Peyer's patch (tissue), 4 donors: ENCODE data around the gene KIR3DL2. TPM values are rescaled to one million over a fixed set of nuclear protein-coding genes. Genes with fewer than 3 reads are reported as not detected.
"Not testable (repeated sequence)": the region's sequence is repeated elsewhere in the genome, so short reads cannot be mapped to it uniquely, and the experiment has no call there.

Experiments
- DNase-seq, 3 donors: peaks; one replicate each; pipeline ENCODE4 v3.0.0-alpha.2; 2017 to 2019
- H3K27ac ChIP-seq, 4 donors: fragments of 200-600 bp; sonication (generic); one replicate each; pipeline ENCODE4 v1.5.1; 2016 to 2019
- H3K27me3 ChIP-seq, 2 donors: fragments of 200-600 bp; sonication (generic); one replicate each; pipeline ENCODE4 v1.5.1; 2019
- H3K36me3 ChIP-seq, 3 donors: fragments of 200-600 bp; sonication (generic); one replicate each; pipeline ENCODE4 v1.5.1; 2016 to 2019
- H3K4me1 ChIP-seq, 4 donors: fragments of 200-600 bp; sonication (generic); one replicate each; pipeline ENCODE4 v1.5.1; 2016 to 2019
- H3K4me3 ChIP-seq, 4 donors: fragments of 200-600 bp; sonication (generic); 1 replicate in 3 of 4; 2 replicates in 1 of 4; pipeline ENCODE4 v1.5.1; 2016 to 2019; ENCODE audit warnings: mild to moderate bottlenecking in 1 of 4
- H3K9me3 ChIP-seq, 4 donors: fragments of 200-600 bp; sonication (generic); one replicate each; pipeline ENCODE4 v1.5.1; 2016 to 2019; ENCODE audit warnings: mild to moderate bottlenecking in 1 of 4
- POLR2A ChIP-seq, 2 donors: fragments of 450-650 bp; IDR thresholded peaks; one replicate each; pipeline ENCODE4 v1.5.1; 2017; ENCODE audit warnings: antibody characterized with exemption in 2 of 2, mild to moderate bottlenecking in 2 of 2, moderate library complexity in 2 of 2
- total RNA-seq, 4 donors: library from RNA; depleted of rRNA; stranded (reverse); fragments of >200 nt; gene quantifications; one replicate each; pipeline ENCODE4 v1.1.0, GENCODE V29; 2016
- TF ChIP-seq, protein P1 (sequence below), 6 experiments: fragments of 450-650 bp in 4 of 6; fragments of 200-600 bp in 2 of 6; sonication (generic) in 1 of 6; IDR thresholded peaks; one replicate each; pipeline ENCODE4 v1.5.1; 2017 to 2019; ENCODE audit warnings: antibody characterized with exemption in 6 of 6, mild to moderate bottlenecking in 3 of 6, moderate library complexity in 1 of 6

KIR3DL2 gene
- total RNA-seq, 4 donors from 2014 or later = not detected

DNA sequence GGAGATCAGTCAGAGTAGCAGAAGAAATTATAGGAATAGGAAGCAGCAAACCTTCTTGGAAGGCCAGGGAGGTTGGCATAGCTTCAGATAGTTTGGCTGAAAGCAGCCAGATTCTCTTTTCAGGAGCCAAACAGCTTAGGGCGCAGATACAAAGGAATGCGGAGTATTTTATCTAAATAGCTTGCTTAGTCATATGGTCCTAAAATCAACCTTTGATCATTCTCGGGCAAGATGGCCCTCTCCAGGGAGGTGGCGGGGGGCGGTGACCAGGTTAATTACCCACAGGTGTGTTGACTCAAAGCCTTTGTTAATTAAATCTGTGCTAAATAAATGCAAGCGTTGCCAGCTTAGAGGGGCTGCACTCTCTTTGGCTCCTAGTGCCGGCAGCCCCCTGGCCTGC lies 43.2 kb downstream of the KIR3DL2 start:
- Histone ChIP-seq H3K27me3 (no peaks in the 10 kb centered on the region), H3K36me3 (no peaks in the 10 kb centered on the region), H3K27ac (no peak overlapping the region), H3K4me1 (no peaks in the 10 kb centered on the region), H3K9me3 (peaks cover 0 to 3% (median 0%) of the 10 kb centered on the region in 4 donors), H3K4me3 (no peak overlapping the region)
- DNase-seq = no peak
- TF ChIP-seq POLR2A (IDR thresholded peaks at IDR 0.05) = no peak
- TF ChIP-seq, protein P1, sequence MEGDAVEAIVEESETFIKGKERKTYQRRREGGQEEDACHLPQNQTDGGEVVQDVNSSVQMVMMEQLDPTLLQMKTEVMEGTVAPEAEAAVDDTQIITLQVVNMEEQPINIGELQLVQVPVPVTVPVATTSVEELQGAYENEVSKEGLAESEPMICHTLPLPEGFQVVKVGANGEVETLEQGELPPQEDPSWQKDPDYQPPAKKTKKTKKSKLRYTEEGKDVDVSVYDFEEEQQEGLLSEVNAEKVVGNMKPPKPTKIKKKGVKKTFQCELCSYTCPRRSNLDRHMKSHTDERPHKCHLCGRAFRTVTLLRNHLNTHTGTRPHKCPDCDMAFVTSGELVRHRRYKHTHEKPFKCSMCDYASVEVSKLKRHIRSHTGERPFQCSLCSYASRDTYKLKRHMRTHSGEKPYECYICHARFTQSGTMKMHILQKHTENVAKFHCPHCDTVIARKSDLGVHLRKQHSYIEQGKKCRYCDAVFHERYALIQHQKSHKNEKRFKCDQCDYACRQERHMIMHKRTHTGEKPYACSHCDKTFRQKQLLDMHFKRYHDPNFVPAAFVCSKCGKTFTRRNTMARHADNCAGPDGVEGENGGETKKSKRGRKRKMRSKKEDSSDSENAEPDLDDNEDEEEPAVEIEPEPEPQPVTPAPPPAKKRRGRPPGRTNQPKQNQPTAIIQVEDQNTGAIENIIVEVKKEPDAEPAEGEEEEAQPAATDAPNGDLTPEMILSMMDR (IDR thresholded peaks at IDR 0.05) = no peak

DNA sequence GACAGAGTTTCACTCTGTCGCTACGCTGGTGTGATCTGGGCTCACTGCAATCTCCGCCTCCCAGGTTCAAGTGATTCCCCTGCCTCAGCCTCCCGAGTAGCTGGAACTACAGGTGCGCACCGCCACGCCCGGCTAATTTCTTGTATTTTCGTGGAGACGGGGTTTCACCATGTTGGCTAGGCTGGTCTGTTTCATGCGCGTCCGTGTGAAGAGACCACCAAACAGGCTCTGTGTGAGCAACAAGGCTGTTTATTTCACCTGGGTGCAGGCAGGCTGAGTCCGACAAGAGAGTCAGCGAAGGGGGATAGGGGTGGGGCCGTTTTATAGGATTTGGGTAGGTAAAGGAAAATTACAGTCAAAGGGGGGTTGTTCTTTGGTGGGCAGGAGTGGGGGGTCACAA lies 43.9 kb downstream of the KIR3DL2 start:
- not testable (repeated sequence) for H3K9me3 ChIP-seq, H3K4me3 ChIP-seq, H3K36me3 ChIP-seq, DNase-seq, H3K27ac ChIP-seq, H3K27me3 ChIP-seq, H3K4me1 ChIP-seq

DNA sequence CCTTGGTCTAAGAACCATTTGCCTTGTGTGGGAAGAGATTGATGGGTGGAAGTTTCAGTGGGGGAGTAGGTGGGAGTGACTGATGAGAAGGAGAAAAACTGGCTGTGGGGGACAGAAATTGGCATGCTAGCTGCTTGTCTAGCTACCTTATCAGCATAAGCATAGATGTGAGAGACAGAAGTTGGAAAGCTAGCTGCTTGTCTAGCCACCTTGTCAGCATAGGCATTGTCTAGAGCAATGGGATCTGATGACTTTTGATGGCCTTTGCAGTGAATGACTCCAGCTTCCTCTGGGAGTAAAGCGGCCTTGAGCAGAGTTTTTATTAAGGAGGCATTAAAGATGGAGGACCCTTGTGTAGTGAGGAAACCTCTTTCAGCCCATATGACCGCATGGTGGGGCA lies 45.8 kb downstream of the KIR3DL2 start:
- H3K4me3 ChIP-seq = no peak overlapping the region
- H3K9me3 ChIP-seq = peaks cover 0 to 3% (median 0%) of the 10 kb centered on the region in 4 donors
- DNase-seq = no peak
- H3K27ac ChIP-seq = no peak overlapping the region
- H3K27me3 ChIP-seq = no peaks in the 10 kb centered on the region
- no peaks in the 10 kb centered on the region for H3K4me1 ChIP-seq
- TF ChIP-seq POLR2A (IDR thresholded peaks at IDR 0.05) = no peak
- TF ChIP-seq, protein P1 (IDR thresholded peaks at IDR 0.05) = no peak
- no peaks in the 10 kb centered on the region for H3K36me3 ChIP-seq

DNA sequence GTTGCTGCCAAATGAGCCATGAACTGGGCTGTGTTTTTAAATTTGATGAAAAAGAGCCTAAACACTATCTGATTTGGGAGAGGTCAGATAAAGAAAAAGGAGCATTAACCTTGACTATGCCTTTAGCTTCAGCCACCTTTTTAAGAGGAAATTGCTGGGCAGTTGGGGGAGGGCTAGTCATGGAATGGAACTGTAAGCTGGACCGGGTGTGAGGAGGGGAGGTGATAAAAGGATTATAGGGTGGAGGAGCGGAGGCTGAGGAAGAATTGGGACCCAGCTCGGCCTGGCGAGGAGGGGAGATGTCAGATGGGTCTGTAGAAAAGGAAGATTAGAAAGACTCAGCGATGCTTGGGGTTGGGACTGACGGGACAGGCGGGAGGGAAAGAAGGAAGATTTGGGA lies 48.4 kb downstream of the KIR3DL2 start:
- H3K4me3 ChIP-seq, H3K36me3 ChIP-seq, H3K27me3 ChIP-seq, H3K27ac ChIP-seq, DNase-seq, H3K4me1 ChIP-seq, H3K9me3 ChIP-seq: not testable (repeated sequence)

DNA sequence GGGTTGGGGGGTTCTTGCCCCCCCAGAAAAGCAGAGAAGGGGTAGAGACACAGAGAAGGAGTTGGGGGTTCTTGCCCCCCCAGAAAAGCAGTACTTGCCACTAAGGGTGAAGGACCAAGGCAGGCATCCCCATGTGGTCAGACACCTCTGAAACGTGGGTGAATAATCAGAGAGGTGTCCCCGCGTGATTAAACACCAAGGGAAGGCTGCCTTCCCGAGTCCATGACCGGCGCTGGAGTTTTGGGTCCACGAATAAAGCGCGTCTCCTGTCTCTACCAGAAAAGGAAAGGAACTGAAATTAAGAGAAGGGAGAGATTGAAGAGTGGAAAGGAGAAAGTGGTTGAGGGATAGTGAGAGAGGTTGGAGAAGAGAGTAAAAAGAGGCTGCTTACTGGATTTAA lies 49.4 kb downstream of the KIR3DL2 start:
- H3K36me3 ChIP-seq, H3K4me3 ChIP-seq, H3K4me1 ChIP-seq, H3K27ac ChIP-seq, DNase-seq, H3K27me3 ChIP-seq, H3K9me3 ChIP-seq: not testable (repeated sequence)

DNA sequence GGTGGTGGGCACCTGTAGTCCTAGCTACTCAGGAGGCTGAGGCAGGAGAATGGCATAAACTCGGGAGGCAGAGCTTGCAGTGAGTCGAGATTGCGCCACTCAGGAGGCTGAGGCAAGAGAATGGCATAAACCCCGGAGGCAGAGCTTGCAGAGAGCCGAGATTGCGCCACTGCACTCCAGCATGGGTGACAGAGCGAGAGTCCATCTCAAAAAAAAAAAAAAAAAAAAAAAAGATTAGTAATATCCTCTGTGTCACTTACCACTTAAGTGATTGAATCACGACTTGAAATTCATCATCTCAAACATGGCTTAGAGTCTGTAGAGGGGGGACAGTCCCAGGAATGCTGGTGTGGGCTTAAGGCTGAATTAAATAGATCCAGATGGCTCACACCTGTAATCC lies 50.9 kb downstream of the KIR3DL2 start:
- not testable (repeated sequence) for DNase-seq, H3K4me3 ChIP-seq, H3K27me3 ChIP-seq, H3K36me3 ChIP-seq, H3K4me1 ChIP-seq, H3K27ac ChIP-seq, H3K9me3 ChIP-seq

DNA sequence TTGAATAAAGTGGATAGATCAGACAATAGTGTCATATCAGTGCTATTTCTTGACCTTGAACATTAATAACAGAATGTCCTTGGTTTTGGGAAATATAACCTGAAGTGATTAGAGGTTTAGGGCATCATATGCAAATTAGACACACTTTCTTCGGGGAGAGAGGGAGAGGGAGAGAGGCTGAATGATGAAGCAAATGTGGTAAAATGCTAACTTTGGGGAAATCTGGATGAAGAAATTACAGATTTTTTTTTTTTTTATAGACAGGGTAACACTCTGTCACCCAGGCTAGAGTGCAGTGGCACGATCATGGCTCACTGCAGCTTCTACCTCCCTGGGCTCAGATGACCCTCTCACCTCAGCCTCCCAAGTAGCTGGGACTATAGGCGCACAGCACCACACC lies 51.8 kb downstream of the KIR3DL2 start:
- H3K9me3 ChIP-seq = no peaks in the 10 kb centered on the region
- DNase-seq = no peak
- no peaks in the 10 kb centered on the region for H3K27me3 ChIP-seq
- no peak for TF ChIP-seq POLR2A (IDR thresholded peaks at IDR 0.05)
- TF ChIP-seq, protein P1 (IDR thresholded peaks at IDR 0.05) = no peak
- no peak overlapping the region for H3K27ac ChIP-seq
- H3K4me1 ChIP-seq = no peaks in the 10 kb centered on the region
- H3K36me3 ChIP-seq = no peaks in the 10 kb centered on the region
- no peak overlapping the region for H3K4me3 ChIP-seq

DNA sequence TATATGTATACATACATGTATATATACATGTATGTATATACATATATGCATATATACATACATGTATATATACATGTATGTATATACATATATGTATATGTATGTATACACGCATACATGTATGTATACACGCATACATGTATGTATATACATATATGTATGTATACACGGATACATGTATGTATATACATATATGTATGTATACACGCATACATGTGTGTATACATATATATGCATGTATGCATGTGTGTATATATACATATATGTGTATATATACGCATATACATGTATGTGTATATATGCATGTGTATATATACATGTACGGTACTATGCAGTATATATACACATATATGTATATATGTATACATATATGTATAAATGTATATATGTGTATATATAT lies 53.1 kb downstream of the KIR3DL2 start:
- Histone ChIP-seq H3K4me3 (no peak overlapping the region), H3K9me3 (no peaks in the 10 kb centered on the region)
- TF ChIP-seq POLR2A (IDR thresholded peaks at IDR 0.05) = no peak
- TF ChIP-seq, protein P1 (IDR thresholded peaks at IDR 0.05) = no peak

DNA sequence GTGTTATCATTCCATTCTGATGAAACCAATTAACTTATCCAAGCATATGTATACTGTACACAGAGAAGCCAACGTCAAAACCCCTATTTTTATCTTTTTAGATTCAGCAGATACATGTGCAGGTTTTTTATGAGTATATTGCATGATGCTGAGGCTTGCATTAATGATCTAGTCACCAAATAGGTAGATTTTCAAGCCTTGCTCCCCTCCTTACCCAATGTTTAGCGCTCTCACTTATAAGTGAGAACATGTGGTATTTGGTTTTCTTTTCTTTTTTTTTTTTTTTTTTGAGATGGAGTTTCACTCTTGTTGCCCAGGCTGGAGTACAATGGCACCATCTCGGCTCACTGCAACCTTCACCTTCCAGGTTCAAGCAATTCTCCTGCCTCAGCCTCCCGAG lies 54.0 kb downstream of the KIR3DL2 start:
- not testable (repeated sequence) for H3K36me3 ChIP-seq, DNase-seq, H3K27ac ChIP-seq, H3K4me3 ChIP-seq, H3K9me3 ChIP-seq, H3K4me1 ChIP-seq, H3K27me3 ChIP-seq

More for the DNA sequence above, 53.1 kb downstream of the KIR3DL2 start:
- no peaks in the 10 kb centered on the region for H3K27me3 ChIP-seq
- H3K4me1 ChIP-seq = no peaks in the 10 kb centered on the region
- no peaks in the 10 kb centered on the region for H3K36me3 ChIP-seq
- no peak for DNase-seq
- H3K27ac ChIP-seq = no peak overlapping the region
